Subcutaneous abdominal adipose tissue (tissue), 5 donors: ENCODE data around the gene TNIP1.
A peak's percentile ranks its signal among the peaks of the same experiment; 100 is the strongest.

ENCODE experiments used
- H3K27ac ChIP-seq: one replicate; pipeline ENCODE4 v1.7.0; 2013; ENCODE audit warnings: low read depth, mild to moderate bottlenecking, inconsistent platforms, low read length, moderate library complexity
- H3K27me3 ChIP-seq, 5 donors: one replicate each; pipeline ENCODE4 v1.7.0; 2013; ENCODE audit warnings: low read length in 5 of 5, inconsistent platforms in 1 of 5; ENCODE audit not compliant: control insufficient read depth in 5 of 5, insufficient read depth in 4 of 5
- H3K36me3 ChIP-seq, 5 donors: one replicate each; pipeline ENCODE4 v1.7.0; 2013; ENCODE audit warnings: low read length in 5 of 5; ENCODE audit not compliant: control insufficient read depth in 5 of 5, insufficient read depth in 5 of 5
- H3K4me1 ChIP-seq, 5 donors: one replicate each; pipeline ENCODE4 v1.7.0; 2013; ENCODE audit warnings: low read length in 5 of 5, mild to moderate bottlenecking in 3 of 5, moderate library complexity in 1 of 5; ENCODE audit not compliant: control insufficient read depth in 5 of 5, insufficient read depth in 5 of 5
- H3K4me3 ChIP-seq, 5 donors: one replicate each; pipeline ENCODE4 v1.7.0; 2013; ENCODE audit warnings: low read length in 5 of 5, low read depth in 1 of 5
- H3K9ac ChIP-seq, 5 donors: one replicate each; pipeline ENCODE4 v1.7.0; 2013; ENCODE audit warnings: low read length in 5 of 5, mild to moderate bottlenecking in 4 of 5, moderate library complexity in 3 of 5
- H3K9me3 ChIP-seq, 5 donors: one replicate each; pipeline ENCODE4 v1.7.0; 2013; ENCODE audit warnings: low read length in 5 of 5; ENCODE audit not compliant: control insufficient read depth in 5 of 5
- donor health status: healthy.
- donor health status: healthy.
- donor health status: healthy.
- donor health status: healthy.
- donor health status: healthy.

The TNIP1 gene

GRCh38 chr5:151071021-151071420 lies 9.8 kb downstream of the TNIP1 start:
- peaks cover 0 to 53% (median 16%) of the 10 kb centered on the region in 5 donors for H3K36me3 ChIP-seq
- H3K27me3 ChIP-seq: peaks cover 0 to 2% (median 0%) of the 10 kb centered on the region in 5 donors
- peaks cover 18 to 69% (median 65%) of the 10 kb centered on the region in 5 donors for H3K4me1 ChIP-seq
- H3K9me3 ChIP-seq: no peaks in the 10 kb centered on the region
- no peak overlapping the region for H3K4me3 ChIP-seq
- no peak overlapping the region for H3K9ac ChIP-seq
- H3K27ac ChIP-seq: peak overlapping the region; percentile 30

GRCh38 chr5:151070449-151070848 lies 10.4 kb downstream of the TNIP1 start:
- peak overlapping the region in 1 of 5 donors; percentile 37 for H3K9ac ChIP-seq
- no peaks in the 10 kb centered on the region for H3K27me3 ChIP-seq
- H3K36me3 ChIP-seq: peaks cover 0 to 47% (median 16%) of the 10 kb centered on the region in 5 donors
- no peaks in the 10 kb centered on the region for H3K9me3 ChIP-seq
- no peak overlapping the region for H3K4me3 ChIP-seq
- peak overlapping the region; percentile 30 for H3K27ac ChIP-seq
- peaks cover 13 to 65% (median 60%) of the 10 kb centered on the region in 5 donors for H3K4me1 ChIP-seq

- Histone ChIP-seq H3K9me3 (no peaks in the 10 kb centered on the region), H3K9ac (peak overlapping the region; percentile 35 to 68 (median 57)), H3K4me3 (peak overlapping the region in 3 of 5 donors; percentile 19 to 49 (median 44)), H3K36me3 (peaks cover 0 to 45% (median 21%) of the 10 kb centered on the region in 5 donors), H3K27ac (peak overlapping the region; percentile 88), H3K27me3 (no peaks in the 10 kb centered on the region), H3K4me1 (peaks cover 15 to 81% (median 71%) of the 10 kb centered on the region in 5 donors)
These were observed 12.2 kb downstream of the TNIP1 start for GRCh38 chr5:151068433-151069197.

GRCh38 chr5:151067632-151068432 lies 13.0 kb downstream of the TNIP1 start:
- Histone ChIP-seq H3K4me1 (peaks cover 21 to 89% (median 78%) of the 10 kb centered on the region in 5 donors), H3K4me3 (peak overlapping the region in 3 of 5 donors; percentile 19 to 49 (median 44)), H3K36me3 (peaks cover 0 to 45% (median 27%) of the 10 kb centered on the region in 5 donors), H3K27me3 (no peaks in the 10 kb centered on the region), H3K9me3 (no peaks in the 10 kb centered on the region), H3K27ac (peak overlapping the region; percentile 88), H3K9ac (peak overlapping the region; percentile 1 to 59 (median 52))

- H3K4me1 ChIP-seq: peaks cover 25 to 91% (median 79%) of the 10 kb centered on the region in 5 donors
- H3K9me3 ChIP-seq: no peaks in the 10 kb centered on the region
- peaks cover 0 to 53% (median 35%) of the 10 kb centered on the region in 5 donors for H3K36me3 ChIP-seq
- H3K27me3 ChIP-seq: no peaks in the 10 kb centered on the region
- peak overlapping the region; percentile 88 for H3K27ac ChIP-seq
- no peak overlapping the region for H3K4me3 ChIP-seq
- H3K9ac ChIP-seq: peak overlapping the region in 2 of 5 donors; percentile 12 to 26
These were observed 13.9 kb downstream of the TNIP1 start for GRCh38 chr5:151066920-151067319.

GRCh38 chr5:151065609-151066008 lies 15.2 kb downstream of the TNIP1 start:
- Histone ChIP-seq H3K27ac (peak overlapping the region; percentile 98), H3K4me1 (peaks cover 31 to 97% (median 87%) of the 10 kb centered on the region in 5 donors), H3K4me3 (no peak overlapping the region), H3K27me3 (no peaks in the 10 kb centered on the region), H3K36me3 (peaks cover 0 to 57% (median 41%) of the 10 kb centered on the region in 5 donors), H3K9me3 (no peaks in the 10 kb centered on the region), H3K9ac (no peak overlapping the region)

- peak overlapping the region; percentile 98 for H3K27ac ChIP-seq
- H3K9ac ChIP-seq: no peak overlapping the region
- H3K27me3 ChIP-seq: no peaks in the 10 kb centered on the region
- H3K36me3 ChIP-seq: peaks cover 0 to 59% (median 44%) of the 10 kb centered on the region in 5 donors
- H3K4me3 ChIP-seq: no peak overlapping the region
- H3K9me3 ChIP-seq: no peaks in the 10 kb centered on the region
- H3K4me1 ChIP-seq: peaks cover 31 to 97% (median 88%) of the 10 kb centered on the region in 5 donors
These were observed 15.8 kb downstream of the TNIP1 start for GRCh38 chr5:151064916-151065499.

GRCh38 chr5:151063142-151063989 lies 17.5 kb downstream of the TNIP1 start:
- peak overlapping the region in 1 of 5 donors; percentile 42 for H3K4me3 ChIP-seq
- H3K9ac ChIP-seq: peak overlapping the region; percentile 21 to 77 (median 74)
- H3K36me3 ChIP-seq: peaks cover 0 to 63% (median 60%) of the 10 kb centered on the region in 5 donors
- no peaks in the 10 kb centered on the region for H3K27me3 ChIP-seq
- peaks cover 27 to 97% (median 86%) of the 10 kb centered on the region in 5 donors for H3K4me1 ChIP-seq
- H3K27ac ChIP-seq: peak overlapping the region; percentile 98
- no peaks in the 10 kb centered on the region for H3K9me3 ChIP-seq
